ENCODE measurements around the gene KRTAP1-1.
"Not testable (repeated sequence)": the region's sequence is repeated elsewhere in the genome, so short reads cannot be mapped to it uniquely, and the experiment has no call there.

The KRTAP1-1 gene

GRCh38 chr17:41010441-41010840 lies 30.8 kb downstream of the KRTAP1-1 start:
- DNase-seq, result no peak

- DNase-seq, result no peak
These were observed 31.3 kb downstream of the KRTAP1-1 start for GRCh38 chr17:41009936-41010335.

DNA sequence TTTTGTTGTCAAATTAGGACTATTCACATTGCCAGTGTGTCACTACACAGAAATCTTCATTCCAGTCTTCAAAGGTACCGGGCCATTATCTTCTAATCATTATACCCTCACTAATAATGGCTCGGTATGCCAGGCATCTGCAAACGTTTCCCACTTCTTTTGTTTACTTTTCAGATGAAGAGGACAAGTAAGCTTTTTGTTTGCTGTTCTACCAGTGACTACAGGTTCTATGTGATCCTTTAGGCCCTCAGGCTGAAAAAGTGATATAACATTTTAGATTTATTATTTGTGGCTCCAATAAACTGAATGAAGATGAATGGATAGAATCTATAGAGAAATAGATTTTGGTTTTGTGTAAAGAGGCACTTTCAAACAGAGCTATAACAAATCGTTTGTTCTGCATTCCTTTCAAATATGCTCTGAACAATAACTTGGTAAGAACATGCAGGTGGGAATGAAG lies 31.9 kb downstream of the KRTAP1-1 start:
- DNase-seq, result no peak

DNA sequence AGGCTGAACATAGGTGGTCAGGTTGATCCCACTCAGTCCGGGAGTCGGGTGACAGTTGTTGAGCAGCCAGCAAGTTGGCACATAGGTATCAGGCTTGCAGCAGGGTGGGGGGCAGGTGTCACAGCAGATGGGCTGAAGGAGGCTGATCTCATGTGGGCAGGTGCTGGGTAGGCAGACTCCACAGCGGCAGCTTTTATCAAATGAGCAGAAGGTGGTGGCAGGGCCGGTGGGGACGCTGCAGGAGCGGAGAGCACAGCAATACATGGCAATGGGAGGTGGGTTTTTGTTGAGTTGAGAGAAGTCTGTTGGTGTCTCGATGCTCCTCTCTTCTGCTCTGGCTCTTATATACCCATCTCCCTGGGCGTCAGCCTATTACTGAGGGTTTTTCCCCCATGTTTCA lies 32.4 kb downstream of the KRTAP1-1 start, which contains the start of gene KRTAP3-1:
TSS of gene KRTAP3-1 (minus strand) at position 318 of the 400 bp plus-strand sequence. CDS start at position 264, 54 bp downstream.
- no peak for DNase-seq

- DNase-seq, result no peak
These were observed 36.9 kb downstream of the KRTAP1-1 start for GRCh38 chr17:41004397-41004796.

- DNase-seq, result no peak
These were observed 37.3 kb downstream of the KRTAP1-1 start for GRCh38 chr17:41003926-41004325.

- peak; percentile 37 for DNase-seq
These were observed 38.4 kb downstream of the KRTAP1-1 start for GRCh38 chr17:41002814-41003213.

DNA sequence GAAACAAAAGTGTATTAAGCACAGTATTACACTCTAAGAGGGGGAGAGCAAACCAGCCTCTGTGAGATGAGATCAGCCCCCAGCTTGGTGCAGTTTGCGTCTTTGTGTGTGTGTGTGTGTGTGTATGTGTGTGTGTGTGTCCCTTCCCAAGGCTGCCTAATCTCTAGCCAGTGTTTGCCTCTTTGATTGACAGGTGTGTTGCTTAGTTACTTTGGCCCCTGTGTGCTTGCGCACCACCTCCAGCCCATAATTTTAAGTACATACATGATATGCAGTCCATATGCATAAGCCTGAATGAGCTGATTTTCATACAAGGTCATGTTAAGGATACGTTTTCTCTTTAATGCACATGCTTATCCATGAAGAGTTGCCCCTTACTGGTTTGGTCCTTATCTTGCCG lies 39.5 kb downstream of the KRTAP1-1 start:
- no peak for DNase-seq

DNA sequence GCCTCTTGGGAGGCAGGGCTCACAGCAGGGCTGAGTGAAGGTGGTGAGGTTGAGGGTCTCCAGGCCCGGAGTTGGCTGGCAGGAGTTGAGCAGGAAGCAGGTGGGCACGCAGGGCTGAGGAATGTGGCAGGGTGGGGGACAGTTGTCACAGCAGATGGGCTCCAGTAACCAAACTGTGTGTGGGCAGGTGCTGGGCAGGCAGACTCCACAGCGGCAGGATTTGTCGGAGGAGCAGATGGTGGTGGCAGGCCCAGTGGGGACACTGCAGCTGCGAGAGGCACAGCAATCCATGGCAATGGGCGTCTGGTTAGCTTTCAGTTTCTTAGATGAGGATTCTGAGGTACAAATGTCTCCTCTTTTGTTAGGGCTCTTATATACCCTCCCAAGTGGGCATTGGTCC lies 41.7 kb downstream of the KRTAP1-1 start, which contains the start of gene KRTAP3-2:
TSS of gene KRTAP3-2 (minus strand) at position 344 of the 400 bp plus-strand sequence. CDS start at position 291, 53 bp downstream.
- DNase-seq, result not testable (repeated sequence)

GRCh38 chr17:40997361-40997760 lies 43.9 kb downstream of the KRTAP1-1 start:
- DNase-seq, result no peak

DNA sequence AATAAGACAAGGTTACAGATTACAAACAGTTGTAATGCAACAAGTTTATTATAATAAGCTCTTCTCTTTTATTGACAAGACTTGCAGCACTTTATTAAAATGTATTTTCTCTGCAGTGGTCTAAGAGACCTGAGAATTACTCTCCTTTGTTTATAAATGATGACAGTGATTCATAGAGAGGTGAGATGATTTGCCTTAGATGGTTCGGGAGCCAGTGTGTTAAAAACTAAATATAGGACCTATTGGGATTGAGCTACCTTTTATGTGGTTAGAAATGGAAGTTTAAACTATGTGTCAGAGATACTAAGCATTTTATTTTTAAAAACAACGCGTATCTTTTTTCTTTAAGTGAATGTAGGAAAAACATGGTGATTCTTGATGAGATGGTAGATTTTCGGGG lies 44.4 kb downstream of the KRTAP1-1 start:
- DNase-seq, result no peak

GRCh38 chr17:40995116-40995515 lies 46.1 kb downstream of the KRTAP1-1 start:
- DNase-seq, result no peak

DNA sequence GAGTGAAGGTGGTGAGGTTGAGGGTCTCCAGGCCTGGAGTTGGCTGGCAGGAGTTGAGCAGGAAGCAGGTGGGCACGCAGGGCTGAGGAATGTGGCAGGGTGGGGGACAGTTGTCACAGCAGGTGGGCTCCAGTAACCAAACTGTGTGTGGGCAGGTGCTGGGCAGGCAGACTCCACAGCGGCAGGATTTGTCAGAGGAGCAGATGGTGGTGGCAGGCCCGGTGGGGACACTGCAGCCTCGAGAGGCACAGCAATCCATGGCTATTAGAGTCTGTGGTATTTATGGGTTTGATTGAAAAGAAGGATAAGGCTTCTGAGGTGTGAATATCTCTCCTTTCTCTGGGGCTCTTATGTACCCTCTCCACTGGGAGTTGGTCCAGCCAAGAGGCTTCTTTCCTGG lies 47.4 kb downstream of the KRTAP1-1 start, which contains the start of gene KRTAP3-3:
TSS of gene KRTAP3-3 (minus strand) at position 326 of the 400 bp plus-strand sequence. CDS start at position 259, 67 bp downstream.
- no peak for DNase-seq

- DNase-seq, result no peak
These were observed 48.2 kb downstream of the KRTAP1-1 start for GRCh38 chr17:40993084-40993483.

GRCh38 chr17:40992666-40993065 lies 48.6 kb downstream of the KRTAP1-1 start:
- DNase-seq, result no peak

All from suppressor macrophage treated with lipopolysaccharide for 4 hours (primary cell).